Fibroblast of lung (primary cell): ENCODE measurements around the gene APH1B.

Experiments used
- EZH2 ChIP-seq: IDR thresholded peaks from 2 replicates; pipeline ENCODE4 v1.5.1; 2012; ENCODE audit warnings: low read length, control low read depth, mild to moderate bottlenecking; ENCODE audit errors: missing control alignments
- TF ChIP-seq, protein P1 (sequence below), 2 donors: IDR thresholded peaks in 1 of 2; conservative IDR thresholded peaks in 1 of 2; 1 replicate in 1 of 2; 2 replicates in 1 of 2; pipeline ENCODE4 v1.5.1; 2011 to 2012; ENCODE audit warnings: low read length in 2 of 2, control low read depth in 1 of 2, inconsistent platforms in 1 of 2, low read depth in 1 of 2, mild to moderate bottlenecking in 1 of 2

DNA sequence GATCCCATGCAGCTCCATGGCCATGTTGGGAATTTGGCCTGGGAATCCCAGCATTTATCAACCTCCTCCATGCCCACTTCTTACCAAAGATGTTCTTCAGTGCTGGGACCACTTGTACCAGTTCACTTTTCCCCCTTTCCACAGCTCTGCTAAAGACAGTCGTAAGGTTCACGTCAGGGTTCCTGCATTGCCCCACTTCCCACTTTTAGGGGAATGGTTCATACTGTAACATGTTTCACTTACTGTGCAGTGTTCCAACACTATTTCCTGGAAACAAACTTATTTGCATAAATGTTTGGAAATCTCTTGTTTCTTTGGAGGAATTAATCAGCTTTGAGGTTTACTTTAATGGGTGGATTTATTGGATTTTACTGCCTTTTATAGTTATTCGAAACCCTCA, 17.0 kb downstream of the APH1B start:
- TF ChIP-seq, protein P1, sequence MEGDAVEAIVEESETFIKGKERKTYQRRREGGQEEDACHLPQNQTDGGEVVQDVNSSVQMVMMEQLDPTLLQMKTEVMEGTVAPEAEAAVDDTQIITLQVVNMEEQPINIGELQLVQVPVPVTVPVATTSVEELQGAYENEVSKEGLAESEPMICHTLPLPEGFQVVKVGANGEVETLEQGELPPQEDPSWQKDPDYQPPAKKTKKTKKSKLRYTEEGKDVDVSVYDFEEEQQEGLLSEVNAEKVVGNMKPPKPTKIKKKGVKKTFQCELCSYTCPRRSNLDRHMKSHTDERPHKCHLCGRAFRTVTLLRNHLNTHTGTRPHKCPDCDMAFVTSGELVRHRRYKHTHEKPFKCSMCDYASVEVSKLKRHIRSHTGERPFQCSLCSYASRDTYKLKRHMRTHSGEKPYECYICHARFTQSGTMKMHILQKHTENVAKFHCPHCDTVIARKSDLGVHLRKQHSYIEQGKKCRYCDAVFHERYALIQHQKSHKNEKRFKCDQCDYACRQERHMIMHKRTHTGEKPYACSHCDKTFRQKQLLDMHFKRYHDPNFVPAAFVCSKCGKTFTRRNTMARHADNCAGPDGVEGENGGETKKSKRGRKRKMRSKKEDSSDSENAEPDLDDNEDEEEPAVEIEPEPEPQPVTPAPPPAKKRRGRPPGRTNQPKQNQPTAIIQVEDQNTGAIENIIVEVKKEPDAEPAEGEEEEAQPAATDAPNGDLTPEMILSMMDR (conservative IDR thresholded peaks at IDR 0.05 in 1 of 2, IDR thresholded peaks at IDR 0.05 in 1 of 2; ENCODE audit: low read depth in 1 of 2, low read length in 2 of 2), result no peak
- no peak for TF ChIP-seq EZH2
